Measurements from ENCODE around the gene LMO4. TPM values are rescaled to one million over a fixed set of nuclear protein-coding genes. Genes with fewer than 3 reads are reported as not detected.

LMO4 gene
- 709 TPM for total RNA-seq

- DNase-seq: peak; percentile 96
These were observed at the start of gene LMO4 for GRCh38 chr1:87328272-87329050. Gene LMO4, plus strand, starts transcription at chr1:87328880. Its CDS starts 3,136 bp downstream, at chr1:87332016.

GRCh38 chr1:87279536-87279875 lies 49.2 kb upstream of the LMO4 start:
- DNase-seq: no peak

GRCh38 chr1:87279966-87280535 lies 48.6 kb upstream of the LMO4 start:
- DNase-seq: no peak

- DNase-seq: no peak
These were observed 44.0 kb upstream of the LMO4 start for GRCh38 chr1:87284456-87285240.

GRCh38 chr1:87291107-87291506 lies 37.6 kb upstream of the LMO4 start:
- DNase-seq: no peak

GRCh38 chr1:87292684-87293493 lies 35.8 kb upstream of the LMO4 start:
- no peak for DNase-seq

GRCh38 chr1:87294633-87295032 lies 34.0 kb upstream of the LMO4 start:
- DNase-seq: no peak

GRCh38 chr1:87295445-87296110 lies 33.1 kb upstream of the LMO4 start:
- no peak for DNase-seq

- DNase-seq: no peak
These were observed 32.5 kb upstream of the LMO4 start for GRCh38 chr1:87296206-87296605.

- DNase-seq: no peak
These were observed 29.0 kb upstream of the LMO4 start for GRCh38 chr1:87299661-87300060.

GRCh38 chr1:87300628-87301027 lies 28.1 kb upstream of the LMO4 start:
- DNase-seq: no peak

- no peak for DNase-seq
These were observed 23.5 kb upstream of the LMO4 start for GRCh38 chr1:87305151-87305550.

- no peak for DNase-seq
These were observed 22.9 kb upstream of the LMO4 start for GRCh38 chr1:87305762-87306161.

- no peak for DNase-seq
These were observed 21.4 kb upstream of the LMO4 start for GRCh38 chr1:87307306-87307705.

- DNase-seq: no peak
These were observed 20.7 kb upstream of the LMO4 start for GRCh38 chr1:87307931-87308330.

GRCh38 chr1:87314091-87314490 lies 14.6 kb upstream of the LMO4 start:
- no peak for DNase-seq

- no peak for DNase-seq
These were observed 10.5 kb upstream of the LMO4 start for GRCh38 chr1:87318056-87318650.

- DNase-seq: no peak
These were observed 9.9 kb upstream of the LMO4 start for GRCh38 chr1:87318806-87319205.

GRCh38 chr1:87325982-87326738 lies 2.5 kb upstream of the LMO4 start:
- peak; percentile 31 for DNase-seq

GRCh38 chr1:87327376-87328271 lies 1.1 kb upstream of the LMO4 start:
- no peak for DNase-seq
